ENCODE results near the gene TSR2.
A peak's percentile ranks its signal among the peaks of the same experiment; 100 is the strongest.
"Not testable (repeated sequence)": the region's sequence is repeated elsewhere in the genome, so short reads cannot be mapped to it uniquely, and the experiment has no call there.

TSR2 gene

DNA sequence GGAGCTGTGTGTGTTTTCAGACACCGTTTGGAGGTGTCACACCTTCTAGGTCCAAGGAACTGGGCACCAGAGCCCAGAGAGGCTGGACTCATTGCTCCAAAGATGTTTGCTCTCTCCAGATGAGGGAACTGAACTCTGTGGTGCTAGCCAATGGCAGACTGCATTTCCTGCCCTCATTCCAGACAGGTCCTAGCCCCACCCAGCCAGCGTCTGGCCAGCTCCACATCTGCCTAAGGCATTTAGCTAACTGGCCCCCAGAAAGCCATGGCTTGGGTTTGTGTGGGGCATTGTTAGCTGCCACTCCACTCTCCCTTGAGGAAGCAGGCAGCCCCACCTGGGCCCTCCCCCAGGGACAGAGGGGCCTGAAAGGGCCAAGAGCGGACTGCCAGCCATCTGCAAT is 44.5 kb downstream of the TSR2 start:
- peak; percentile 20; the same call in 1 of the 3 replicates for ATAC-seq
- TF ChIP-seq, protein P1, sequence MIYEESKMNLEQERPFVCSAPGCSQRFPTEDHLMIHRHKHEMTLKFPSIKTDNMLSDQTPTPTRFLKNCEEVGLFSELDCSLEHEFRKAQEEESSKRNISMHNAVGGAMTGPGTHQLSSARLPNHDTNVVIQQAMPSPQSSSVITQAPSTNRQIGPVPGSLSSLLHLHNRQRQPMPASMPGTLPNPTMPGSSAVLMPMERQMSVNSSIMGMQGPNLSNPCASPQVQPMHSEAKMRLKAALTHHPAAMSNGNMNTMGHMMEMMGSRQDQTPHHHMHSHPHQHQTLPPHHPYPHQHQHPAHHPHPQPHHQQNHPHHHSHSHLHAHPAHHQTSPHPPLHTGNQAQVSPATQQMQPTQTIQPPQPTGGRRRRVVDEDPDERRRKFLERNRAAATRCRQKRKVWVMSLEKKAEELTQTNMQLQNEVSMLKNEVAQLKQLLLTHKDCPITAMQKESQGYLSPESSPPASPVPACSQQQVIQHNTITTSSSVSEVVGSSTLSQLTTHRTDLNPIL (CRISPR knock-in tag; IDR thresholded peaks at IDR 0.05; ENCODE audit: low read depth) = no peak
- TF ChIP-seq, protein P2, sequence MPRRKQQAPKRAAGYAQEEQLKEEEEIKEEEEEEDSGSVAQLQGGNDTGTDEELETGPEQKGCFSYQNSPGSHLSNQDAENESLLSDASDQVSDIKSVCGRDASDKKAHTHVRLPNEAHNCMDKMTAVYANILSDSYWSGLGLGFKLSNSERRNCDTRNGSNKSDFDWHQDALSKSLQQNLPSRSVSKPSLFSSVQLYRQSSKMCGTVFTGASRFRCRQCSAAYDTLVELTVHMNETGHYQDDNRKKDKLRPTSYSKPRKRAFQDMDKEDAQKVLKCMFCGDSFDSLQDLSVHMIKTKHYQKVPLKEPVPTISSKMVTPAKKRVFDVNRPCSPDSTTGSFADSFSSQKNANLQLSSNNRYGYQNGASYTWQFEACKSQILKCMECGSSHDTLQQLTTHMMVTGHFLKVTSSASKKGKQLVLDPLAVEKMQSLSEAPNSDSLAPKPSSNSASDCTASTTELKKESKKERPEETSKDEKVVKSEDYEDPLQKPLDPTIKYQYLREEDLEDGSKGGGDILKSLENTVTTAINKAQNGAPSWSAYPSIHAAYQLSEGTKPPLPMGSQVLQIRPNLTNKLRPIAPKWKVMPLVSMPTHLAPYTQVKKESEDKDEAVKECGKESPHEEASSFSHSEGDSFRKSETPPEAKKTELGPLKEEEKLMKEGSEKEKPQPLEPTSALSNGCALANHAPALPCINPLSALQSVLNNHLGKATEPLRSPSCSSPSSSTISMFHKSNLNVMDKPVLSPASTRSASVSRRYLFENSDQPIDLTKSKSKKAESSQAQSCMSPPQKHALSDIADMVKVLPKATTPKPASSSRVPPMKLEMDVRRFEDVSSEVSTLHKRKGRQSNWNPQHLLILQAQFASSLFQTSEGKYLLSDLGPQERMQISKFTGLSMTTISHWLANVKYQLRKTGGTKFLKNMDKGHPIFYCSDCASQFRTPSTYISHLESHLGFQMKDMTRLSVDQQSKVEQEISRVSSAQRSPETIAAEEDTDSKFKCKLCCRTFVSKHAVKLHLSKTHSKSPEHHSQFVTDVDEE (CRISPR knock-in tag; IDR thresholded peaks at IDR 0.05) = no peak
- TF ChIP-seq ZNF70 (CRISPR knock-in tag; IDR thresholded peaks at IDR 0.05) (no peak), GLIS3 (CRISPR knock-in tag; IDR thresholded peaks at IDR 0.05) (no peak), OSR1 (CRISPR knock-in tag; IDR thresholded peaks at IDR 0.05) (no peak), ISL1 (CRISPR knock-in tag; IDR thresholded peaks at IDR 0.05) (no peak), PPARA (CRISPR knock-in tag; IDR thresholded peaks at IDR 0.05; ENCODE audit: borderline replicate concordance) (no peak), ZFP30 (CRISPR knock-in tag; IDR thresholded peaks at IDR 0.05) (no peak), ZNF8 (CRISPR knock-in tag; IDR thresholded peaks at IDR 0.05) (no peak), RARB (CRISPR knock-in tag; IDR thresholded peaks at IDR 0.05) (no peak), SNAI2 (CRISPR knock-in tag; IDR thresholded peaks at IDR 0.05) (no peak), TCF4 (CRISPR knock-in tag; IDR thresholded peaks at IDR 0.05; ENCODE audit: borderline replicate concordance) (no peak)

DNA sequence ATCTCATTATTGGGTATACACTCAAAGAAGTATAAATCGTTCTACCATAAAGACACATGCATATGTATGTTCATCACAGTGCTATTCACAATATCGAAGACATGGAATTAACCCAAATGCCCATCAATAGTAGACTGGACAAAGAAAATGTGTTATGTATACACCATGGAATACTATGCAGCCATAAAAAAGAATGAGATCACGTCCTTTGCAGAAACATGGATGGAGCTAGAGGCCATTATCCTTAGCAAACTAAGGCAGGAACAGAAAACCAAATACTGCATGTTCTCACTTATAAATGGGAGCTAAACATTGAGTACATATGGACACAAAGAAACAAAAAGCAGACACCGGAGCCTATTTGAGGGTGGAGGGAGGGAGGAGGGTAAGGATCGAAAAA is 49.6 kb downstream of the TSR2 start:
- not testable (repeated sequence) for ATAC-seq

DNA sequence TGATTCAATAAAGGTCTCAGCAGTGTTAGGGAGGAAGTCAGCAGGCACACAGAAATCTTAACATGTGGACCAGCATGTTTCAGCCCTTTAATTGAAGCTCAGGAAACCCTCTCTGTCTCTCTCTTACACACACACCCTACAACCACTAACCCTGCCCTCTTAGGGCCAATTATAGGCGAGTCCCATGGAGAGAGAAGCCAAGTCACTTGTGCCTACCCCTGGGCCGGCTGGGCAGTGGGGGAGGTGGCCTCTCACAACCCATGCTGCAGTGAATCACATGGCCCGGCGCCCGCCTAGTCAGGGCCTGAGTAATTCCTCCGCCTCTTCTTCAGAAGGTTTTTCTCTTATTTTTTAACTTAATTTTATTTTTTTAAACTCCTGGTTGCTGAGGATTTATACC is 52.1 kb downstream of the TSR2 start:
- ATAC-seq = peak; percentile 57
- no peak for TF ChIP-seq SNAI2 (CRISPR knock-in tag; IDR thresholded peaks at IDR 0.05)
- TF ChIP-seq OSR1 (CRISPR knock-in tag; IDR thresholded peaks at IDR 0.05) = no peak
- no peak for TF ChIP-seq BACH2 (CRISPR knock-in tag; IDR thresholded peaks at IDR 0.05; ENCODE audit: borderline replicate concordance)
- TF ChIP-seq ESRRG (CRISPR knock-in tag; IDR thresholded peaks at IDR 0.05) = no peak
- no peak for TF ChIP-seq GLIS3 (CRISPR knock-in tag; IDR thresholded peaks at IDR 0.05)
- no peak for TF ChIP-seq ARNTL (CRISPR knock-in tag; IDR thresholded peaks at IDR 0.05; ENCODE audit: borderline replicate concordance, low read depth)
- TF ChIP-seq, protein P3, sequence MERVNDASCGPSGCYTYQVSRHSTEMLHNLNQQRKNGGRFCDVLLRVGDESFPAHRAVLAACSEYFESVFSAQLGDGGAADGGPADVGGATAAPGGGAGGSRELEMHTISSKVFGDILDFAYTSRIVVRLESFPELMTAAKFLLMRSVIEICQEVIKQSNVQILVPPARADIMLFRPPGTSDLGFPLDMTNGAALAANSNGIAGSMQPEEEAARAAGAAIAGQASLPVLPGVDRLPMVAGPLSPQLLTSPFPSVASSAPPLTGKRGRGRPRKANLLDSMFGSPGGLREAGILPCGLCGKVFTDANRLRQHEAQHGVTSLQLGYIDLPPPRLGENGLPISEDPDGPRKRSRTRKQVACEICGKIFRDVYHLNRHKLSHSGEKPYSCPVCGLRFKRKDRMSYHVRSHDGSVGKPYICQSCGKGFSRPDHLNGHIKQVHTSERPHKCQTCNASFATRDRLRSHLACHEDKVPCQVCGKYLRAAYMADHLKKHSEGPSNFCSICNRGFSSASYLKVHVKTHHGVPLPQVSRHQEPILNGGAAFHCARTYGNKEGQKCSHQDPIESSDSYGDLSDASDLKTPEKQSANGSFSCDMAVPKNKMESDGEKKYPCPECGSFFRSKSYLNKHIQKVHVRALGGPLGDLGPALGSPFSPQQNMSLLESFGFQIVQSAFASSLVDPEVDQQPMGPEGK (CRISPR knock-in tag; IDR thresholded peaks at IDR 0.05; ENCODE audit: borderline replicate concordance) = no peak
- no peak for TF ChIP-seq ZC3H10 (CRISPR knock-in tag; IDR thresholded peaks at IDR 0.05)
- TF ChIP-seq CSDC2 (CRISPR knock-in tag; IDR thresholded peaks at IDR 0.05) = no peak
- TF ChIP-seq RARB (CRISPR knock-in tag; IDR thresholded peaks at IDR 0.05) = no peak
- TF ChIP-seq TOX (CRISPR knock-in tag; IDR thresholded peaks at IDR 0.05; ENCODE audit: borderline replicate concordance) = no peak

DNA sequence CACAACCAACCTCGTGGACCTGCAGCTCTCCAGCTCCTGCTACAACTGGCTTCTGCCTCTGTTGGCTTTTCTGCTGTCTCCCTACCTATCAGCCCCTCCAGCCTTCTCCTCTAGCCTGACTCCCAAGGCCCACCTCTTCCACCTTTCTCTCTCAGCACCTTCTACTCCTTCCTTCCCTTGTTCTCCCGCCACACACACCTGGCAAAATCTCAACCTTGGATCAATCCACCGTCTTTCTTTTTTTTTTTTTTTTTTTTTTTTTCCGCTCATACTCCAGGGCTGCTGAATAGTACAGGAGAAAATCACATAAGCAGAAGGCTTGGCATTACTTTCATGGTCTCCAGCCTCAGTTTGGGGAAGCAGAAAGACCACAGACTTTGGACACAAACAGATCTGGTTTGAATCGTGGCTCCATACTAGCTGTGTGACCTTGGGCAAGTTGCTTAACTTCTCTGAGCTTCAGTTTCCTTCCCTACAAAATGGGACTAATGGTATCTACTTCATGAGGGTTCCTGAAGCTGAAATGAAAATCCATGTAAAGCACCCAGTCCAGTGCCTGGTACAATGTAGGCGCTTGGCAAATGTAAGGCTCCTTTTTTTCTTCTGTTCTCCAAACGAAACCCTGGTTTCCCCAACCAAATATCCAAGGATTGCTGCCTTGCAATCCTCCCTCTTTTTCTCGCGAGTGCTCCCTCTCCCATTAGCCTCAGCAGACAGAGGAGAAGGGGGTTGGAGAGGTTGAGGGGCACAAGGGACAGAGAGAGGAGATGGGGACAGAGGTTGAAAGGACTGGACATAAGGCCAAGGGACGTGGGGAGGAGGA is 54.2 kb downstream of the TSR2 start:
- no peak for ATAC-seq
- TF ChIP-seq ISL1 (CRISPR knock-in tag; IDR thresholded peaks at IDR 0.05) = no peak
- TF ChIP-seq, protein P1 (CRISPR knock-in tag; IDR thresholded peaks at IDR 0.05; ENCODE audit: low read depth) = no peak
- TF ChIP-seq OSR1 (CRISPR knock-in tag; IDR thresholded peaks at IDR 0.05) = no peak
- no peak for TF ChIP-seq ZFP30 (CRISPR knock-in tag; IDR thresholded peaks at IDR 0.05)
- no peak for TF ChIP-seq ZNF565 (CRISPR knock-in tag; conservative IDR thresholded peaks at IDR 0.05; ENCODE audit: low read depth)
- no peak for TF ChIP-seq SNAI2 (CRISPR knock-in tag; IDR thresholded peaks at IDR 0.05)
- TF ChIP-seq, protein P4, sequence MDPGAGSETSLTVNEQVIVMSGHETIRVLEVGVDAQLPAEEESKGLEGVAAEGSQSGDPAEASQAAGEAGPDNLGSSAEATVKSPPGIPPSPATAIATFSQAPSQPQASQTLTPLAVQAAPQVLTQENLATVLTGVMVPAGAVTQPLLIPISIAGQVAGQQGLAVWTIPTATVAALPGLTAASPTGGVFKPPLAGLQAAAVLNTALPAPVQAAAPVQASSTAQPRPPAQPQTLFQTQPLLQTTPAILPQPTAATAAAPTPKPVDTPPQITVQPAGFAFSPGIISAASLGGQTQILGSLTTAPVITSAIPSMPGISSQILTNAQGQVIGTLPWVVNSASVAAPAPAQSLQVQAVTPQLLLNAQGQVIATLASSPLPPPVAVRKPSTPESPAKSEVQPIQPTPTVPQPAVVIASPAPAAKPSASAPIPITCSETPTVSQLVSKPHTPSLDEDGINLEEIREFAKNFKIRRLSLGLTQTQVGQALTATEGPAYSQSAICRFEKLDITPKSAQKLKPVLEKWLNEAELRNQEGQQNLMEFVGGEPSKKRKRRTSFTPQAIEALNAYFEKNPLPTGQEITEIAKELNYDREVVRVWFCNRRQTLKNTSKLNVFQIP (CRISPR knock-in tag; IDR thresholded peaks at IDR 0.05; ENCODE audit: borderline replicate concordance, low read depth) = no peak
- TF ChIP-seq TCF4 (CRISPR knock-in tag; IDR thresholded peaks at IDR 0.05; ENCODE audit: borderline replicate concordance) = no peak
- no peak for TF ChIP-seq ZNF70 (CRISPR knock-in tag; IDR thresholded peaks at IDR 0.05)
- TF ChIP-seq, protein P2 (CRISPR knock-in tag; IDR thresholded peaks at IDR 0.05) = no peak
- TF ChIP-seq CSDC2 (CRISPR knock-in tag; IDR thresholded peaks at IDR 0.05) = no peak
- no peak for TF ChIP-seq ESRRG (CRISPR knock-in tag; IDR thresholded peaks at IDR 0.05)
- no peak for TF ChIP-seq PPARA (CRISPR knock-in tag; IDR thresholded peaks at IDR 0.05; ENCODE audit: borderline replicate concordance)
